Dendritic cell treated with granulocyte-macrophage colony-stimulating factor and Interleukin-4, amounts not matched to agents 40 ng/mL and 50 ng/mL, for 4 days (primary cell): Measurements from ENCODE around the gene BPIFA1.

Experiments used
- H3K27ac Mint-ChIP-seq: one replicate; pipeline ENCODE4 v1.8.0; 2022; ENCODE audit warnings: mild to moderate bottlenecking, mixed read lengths
- H3K27me3 Mint-ChIP-seq: one replicate; pipeline ENCODE4 v1.8.0; 2022; ENCODE audit warnings: mild to moderate bottlenecking, mixed read lengths
- H3K36me3 Mint-ChIP-seq: one replicate; pipeline ENCODE4 v1.8.0; 2022; ENCODE audit warnings: low read depth, mixed read lengths
- H3K4me1 Mint-ChIP-seq: one replicate; pipeline ENCODE4 v1.8.0; 2022; ENCODE audit warnings: low read depth, mixed read lengths
- H3K4me3 Mint-ChIP-seq: one replicate; pipeline ENCODE4 v1.8.0; 2022; ENCODE audit warnings: mild to moderate bottlenecking, moderate library complexity, mixed read lengths
- H3K9me3 Mint-ChIP-seq: one replicate; pipeline ENCODE4 v1.8.0; 2022; ENCODE audit warnings: mixed read lengths
- intact Hi-C: fragments of 100-400 bp; cut with micrococcal nuclease; formaldehyde crosslinking; loops from one replicate; pipeline ENCODE4 v1.15.0; 2022

BPIFA1 gene

DNA sequence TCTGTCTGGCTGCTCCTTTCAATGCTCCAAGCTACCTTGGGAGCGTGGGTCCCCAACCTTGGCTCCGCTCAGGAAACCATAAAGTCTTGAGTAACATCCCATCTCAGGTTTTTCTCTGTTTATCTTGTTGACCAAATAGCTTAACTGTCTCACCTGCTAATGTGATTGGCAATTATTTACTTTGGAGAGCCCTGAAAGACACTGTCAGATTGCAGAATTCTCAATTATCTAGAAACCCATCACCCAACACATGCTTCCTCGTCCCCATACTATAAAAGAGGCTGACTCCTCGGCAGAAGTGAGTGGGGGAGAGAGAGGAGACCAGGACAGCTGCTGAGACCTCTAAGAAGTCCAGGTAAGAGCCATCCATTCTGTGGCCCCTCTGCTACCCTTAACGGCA, at the start of gene BPIFA1:
TSS of gene BPIFA1 (plus strand) at position 301 of the 400 bp plus-strand sequence. CDS start 1,716 bp downstream, outside the sequence.
- no peaks in the 10 kb centered on the region for H3K4me1 Mint-ChIP-seq
- intact Hi-C loops = no loop called here

GRCh38 chr20:33187491-33187890, 48.3 kb upstream of the BPIFA1 start:
- Mint-ChIP-seq H3K9me3 (peaks cover 10% of the 10 kb centered on the region), H3K4me3 (no peak overlapping the region), H3K27ac (no peak overlapping the region), H3K27me3 (peaks cover 4% of the 10 kb centered on the region), H3K36me3 (no peaks in the 10 kb centered on the region), H3K4me1 (no peaks in the 10 kb centered on the region)
- intact Hi-C loops = no loop called here

More for the DNA sequence above, at the start of gene BPIFA1:
- no peaks in the 10 kb centered on the region for H3K36me3 Mint-ChIP-seq
- H3K4me3 Mint-ChIP-seq = no peak within 1 kb of the TSS
- H3K27me3 Mint-ChIP-seq = peaks cover 19% of the 10 kb centered on the region
- no peak within 1 kb of the TSS for H3K27ac Mint-ChIP-seq
- H3K9me3 Mint-ChIP-seq = no peaks in the 10 kb centered on the region

DNA sequence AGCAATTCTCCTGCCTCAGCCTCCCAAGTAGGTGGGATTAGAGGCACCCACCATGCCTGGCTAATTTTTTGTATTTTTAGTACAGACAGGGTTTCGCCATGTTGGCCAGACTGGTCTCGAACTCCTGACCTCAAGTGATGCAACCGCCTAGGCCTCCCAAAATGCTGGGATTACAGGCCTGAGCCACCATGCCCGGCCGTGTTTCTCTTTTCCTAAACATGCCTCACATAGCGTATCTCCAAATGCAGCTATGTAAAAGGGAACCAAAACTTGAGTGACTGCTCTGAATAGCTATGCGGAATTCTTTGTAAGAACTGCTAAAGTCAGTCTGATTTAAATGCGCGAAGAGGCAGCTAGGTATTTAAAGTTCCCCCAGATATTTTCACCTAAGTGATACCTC, 47.4 kb upstream of the BPIFA1 start:
- H3K27ac Mint-ChIP-seq = no peak overlapping the region
- no peaks in the 10 kb centered on the region for H3K4me1 Mint-ChIP-seq
- H3K36me3 Mint-ChIP-seq = no peaks in the 10 kb centered on the region
- H3K4me3 Mint-ChIP-seq = no peak overlapping the region
- H3K9me3 Mint-ChIP-seq = peaks cover 3% of the 10 kb centered on the region
- H3K27me3 Mint-ChIP-seq = peaks cover 4% of the 10 kb centered on the region
- intact Hi-C loops = no loop called here

GRCh38 chr20:33191484-33191883, 44.3 kb upstream of the BPIFA1 start:
- Mint-ChIP-seq H3K9me3 (no peaks in the 10 kb centered on the region), H3K36me3 (no peaks in the 10 kb centered on the region), H3K4me1 (no peaks in the 10 kb centered on the region), H3K27ac (no peak overlapping the region), H3K4me3 (no peak overlapping the region), H3K27me3 (peaks cover 4% of the 10 kb centered on the region)
- intact Hi-C loops = no loop called here

DNA sequence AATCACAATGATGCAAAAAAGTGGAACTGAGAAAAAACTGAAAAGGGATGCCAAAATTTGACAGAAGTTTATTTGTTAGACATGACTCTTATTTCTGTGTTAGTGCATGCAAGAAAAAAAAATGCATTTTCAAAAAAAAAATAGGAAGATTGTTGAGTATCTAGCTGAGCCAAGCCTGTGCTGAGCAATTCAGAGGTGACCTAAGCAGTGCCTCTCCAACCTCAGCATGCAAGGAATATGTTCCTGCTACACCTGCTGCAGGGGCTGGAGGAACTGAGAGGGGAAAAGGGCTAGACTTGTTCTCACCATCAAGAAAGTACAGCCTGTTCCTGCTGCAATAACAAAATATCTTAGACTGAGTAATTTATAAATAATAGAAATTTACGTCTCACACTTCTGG, 43.8 kb upstream of the BPIFA1 start:
- Mint-ChIP-seq H3K4me1 (no peaks in the 10 kb centered on the region), H3K27me3 (peaks cover 4% of the 10 kb centered on the region), H3K36me3 (no peaks in the 10 kb centered on the region), H3K27ac (no peak overlapping the region), H3K4me3 (no peak overlapping the region), H3K9me3 (no peaks in the 10 kb centered on the region)
- intact Hi-C loops = no loop called here

DNA sequence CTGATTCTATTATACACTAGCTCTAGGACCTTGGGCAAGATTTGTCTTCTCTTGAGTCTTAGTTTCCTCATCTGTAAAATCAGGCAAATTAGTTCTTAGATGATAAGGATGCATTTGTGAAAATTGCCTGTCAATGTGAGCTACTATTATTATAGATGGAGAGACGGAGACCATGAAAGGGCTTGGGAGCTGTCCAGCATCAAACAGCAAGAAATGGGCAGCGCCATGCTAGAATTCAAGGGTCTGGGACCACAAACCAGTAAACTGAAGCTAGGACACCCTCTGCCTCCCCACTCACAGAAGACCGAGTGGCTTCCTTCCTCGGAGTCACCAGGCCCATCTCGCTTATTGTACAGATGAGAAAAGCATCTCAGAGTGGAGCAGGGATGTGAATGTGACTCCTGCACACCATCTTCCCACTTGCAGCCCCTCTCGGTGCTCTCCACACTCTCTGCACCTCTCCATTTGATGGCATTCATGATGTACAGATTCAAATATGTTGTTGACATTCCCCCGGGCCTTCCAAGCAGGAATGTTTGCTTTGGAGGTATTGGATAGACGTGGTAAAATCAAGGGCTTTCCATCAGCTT, 42.8 kb upstream of the BPIFA1 start:
- H3K4me1 Mint-ChIP-seq = no peaks in the 10 kb centered on the region
- intact Hi-C loops = no loop called here

DNA sequence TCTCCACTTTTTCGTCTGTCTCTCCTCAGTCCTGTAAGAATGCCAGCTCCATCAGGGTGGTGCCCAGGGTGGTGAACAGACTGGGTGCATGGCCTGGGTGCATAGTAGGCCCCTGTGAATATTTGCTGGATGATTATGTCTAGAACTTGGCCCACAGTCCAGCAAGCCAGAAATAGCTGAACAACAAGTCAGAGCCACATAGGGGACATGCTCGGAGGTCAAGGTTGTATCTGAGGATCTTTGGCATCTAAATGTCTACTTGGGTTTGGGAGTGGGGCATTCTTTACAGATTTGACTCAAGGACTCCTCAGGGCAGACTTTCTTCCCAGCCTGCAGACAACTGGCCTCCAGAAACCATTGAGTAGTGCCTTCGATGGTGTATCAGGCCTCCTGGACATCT, 36.8 kb upstream of the BPIFA1 start:
- H3K36me3 Mint-ChIP-seq = no peaks in the 10 kb centered on the region
- H3K27ac Mint-ChIP-seq = no peak overlapping the region
- peaks cover 4% of the 10 kb centered on the region for H3K27me3 Mint-ChIP-seq
- no peak overlapping the region for H3K4me3 Mint-ChIP-seq
- H3K4me1 Mint-ChIP-seq = no peaks in the 10 kb centered on the region
- H3K9me3 Mint-ChIP-seq = no peaks in the 10 kb centered on the region
- intact Hi-C loops = no loop called here

More for the DNA sequence above, 42.8 kb upstream of the BPIFA1 start:
- Mint-ChIP-seq H3K36me3 (no peaks in the 10 kb centered on the region), H3K4me3 (no peak overlapping the region), H3K27me3 (peaks cover 4% of the 10 kb centered on the region), H3K9me3 (no peaks in the 10 kb centered on the region), H3K27ac (no peak overlapping the region)

DNA sequence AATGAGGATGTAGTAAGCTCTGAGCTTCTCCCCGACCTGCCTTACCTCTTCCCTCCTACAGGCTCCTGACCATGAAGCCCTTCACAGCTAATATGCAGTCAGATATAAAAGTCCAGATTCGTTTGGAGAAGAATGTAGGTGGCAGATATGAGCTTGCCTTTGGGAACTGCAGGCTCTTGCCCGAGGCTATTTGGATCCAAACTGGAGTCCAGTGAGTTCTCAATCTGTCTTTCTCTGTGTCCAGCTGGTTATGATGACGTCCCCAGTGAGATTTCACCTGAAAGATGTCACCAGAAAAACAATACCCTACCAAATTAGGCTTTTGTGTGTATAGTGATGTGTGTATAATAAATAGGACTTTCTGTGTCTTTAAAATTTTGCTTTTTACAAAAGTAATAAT, 33.3 kb upstream of the BPIFA1 start:
- intact Hi-C loops = no loop called here
- no peaks in the 10 kb centered on the region for H3K9me3 Mint-ChIP-seq
- no peak overlapping the region for H3K27ac Mint-ChIP-seq
- H3K36me3 Mint-ChIP-seq = no peaks in the 10 kb centered on the region
- H3K4me1 Mint-ChIP-seq = no peaks in the 10 kb centered on the region
- H3K4me3 Mint-ChIP-seq = no peak overlapping the region
- peaks cover 4% of the 10 kb centered on the region for H3K27me3 Mint-ChIP-seq

DNA sequence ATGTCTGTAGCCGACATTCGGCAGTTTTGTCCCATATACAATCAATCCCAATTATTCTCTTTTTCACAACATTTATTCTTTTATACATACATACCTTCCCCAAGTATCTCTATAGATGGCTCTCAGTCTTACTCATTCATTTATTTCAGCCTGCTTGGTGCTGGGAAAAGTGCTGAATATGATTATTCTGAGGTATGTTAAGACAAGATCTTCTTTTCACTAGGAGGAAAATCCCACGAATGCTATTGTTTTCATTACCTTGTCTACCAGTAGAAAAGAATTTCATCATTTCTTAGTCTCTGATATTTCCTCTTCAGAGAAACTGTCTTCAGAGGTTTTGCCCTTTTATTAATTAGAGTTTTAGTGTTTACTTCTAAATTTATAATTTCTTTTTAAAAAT, 32.4 kb upstream of the BPIFA1 start:
- no peak overlapping the region for H3K27ac Mint-ChIP-seq
- H3K9me3 Mint-ChIP-seq = no peaks in the 10 kb centered on the region
- H3K4me1 Mint-ChIP-seq = no peaks in the 10 kb centered on the region
- intact Hi-C loops = no loop called here
- no peaks in the 10 kb centered on the region for H3K36me3 Mint-ChIP-seq
- no peak overlapping the region for H3K4me3 Mint-ChIP-seq
- H3K27me3 Mint-ChIP-seq = peaks cover 4% of the 10 kb centered on the region

GRCh38 chr20:33209789-33210188, 26.0 kb upstream of the BPIFA1 start:
- Mint-ChIP-seq H3K27me3 (peaks cover 19% of the 10 kb centered on the region), H3K27ac (no peak overlapping the region), H3K36me3 (no peaks in the 10 kb centered on the region), H3K9me3 (no peaks in the 10 kb centered on the region), H3K4me3 (no peak overlapping the region), H3K4me1 (no peaks in the 10 kb centered on the region)
- intact Hi-C loops = no loop called here

GRCh38 chr20:33210371-33210770, 25.4 kb upstream of the BPIFA1 start:
- H3K27me3 Mint-ChIP-seq = peaks cover 20% of the 10 kb centered on the region
- H3K4me1 Mint-ChIP-seq = no peaks in the 10 kb centered on the region
- H3K36me3 Mint-ChIP-seq = no peaks in the 10 kb centered on the region
- intact Hi-C loops = no loop called here
- H3K9me3 Mint-ChIP-seq = no peaks in the 10 kb centered on the region
- no peak overlapping the region for H3K4me3 Mint-ChIP-seq
- H3K27ac Mint-ChIP-seq = no peak overlapping the region

GRCh38 chr20:33211817-33212424, 23.9 kb upstream of the BPIFA1 start:
- no peaks in the 10 kb centered on the region for H3K9me3 Mint-ChIP-seq
- H3K4me1 Mint-ChIP-seq = no peaks in the 10 kb centered on the region
- no peak overlapping the region for H3K27ac Mint-ChIP-seq
- H3K36me3 Mint-ChIP-seq = no peaks in the 10 kb centered on the region
- intact Hi-C loops = no loop called here
- H3K4me3 Mint-ChIP-seq = no peak overlapping the region
- H3K27me3 Mint-ChIP-seq = peaks cover 23% of the 10 kb centered on the region

- no peaks in the 10 kb centered on the region for H3K4me1 Mint-ChIP-seq
These were observed 18.7 kb upstream of the BPIFA1 start, which contains the start of gene BPIFA3 for GRCh38 chr20:33217052-33217451. Gene BPIFA3, plus strand, starts transcription at chr20:33217352. Its CDS starts 185 bp downstream, at chr20:33217537.

GRCh38 chr20:33224399-33224798, 11.4 kb upstream of the BPIFA1 start:
- Mint-ChIP-seq H3K4me1 (no peaks in the 10 kb centered on the region), H3K9me3 (no peaks in the 10 kb centered on the region), H3K27me3 (peaks cover 12% of the 10 kb centered on the region)

More at GRCh38 chr20:33217052-33217451, 18.7 kb upstream of the BPIFA1 start, which contains the start of gene BPIFA3:
- Mint-ChIP-seq H3K9me3 (no peaks in the 10 kb centered on the region), H3K36me3 (no peaks in the 10 kb centered on the region), H3K27me3 (peaks cover 21% of the 10 kb centered on the region), H3K27ac (no peak within 1 kb of the TSS), H3K4me3 (no peak within 1 kb of the TSS)
- intact Hi-C loops = no loop called here

DNA sequence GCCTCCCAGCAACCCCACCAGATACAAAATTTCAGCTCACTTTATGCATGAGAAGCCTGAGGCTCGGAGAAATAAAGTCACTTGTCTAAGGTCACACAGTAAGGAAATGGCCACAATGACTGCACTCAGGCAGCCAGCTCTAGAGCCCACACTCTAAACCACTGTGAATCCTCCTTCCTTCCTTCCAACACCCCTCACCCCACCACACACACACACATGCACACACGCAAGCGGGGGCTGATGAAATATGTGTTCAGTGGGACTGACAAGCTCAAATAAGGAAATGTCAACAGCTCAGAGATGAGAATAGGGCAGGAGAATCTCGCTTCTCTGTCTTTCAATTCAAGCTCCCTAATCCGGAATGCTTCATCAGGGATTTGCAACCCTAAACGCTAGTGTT, 6.0 kb upstream of the BPIFA1 start:
- Mint-ChIP-seq H3K9me3 (no peaks in the 10 kb centered on the region), H3K4me1 (peaks cover 9% of the 10 kb centered on the region), H3K4me3 (no peak overlapping the region), H3K27ac (no peak overlapping the region), H3K36me3 (no peaks in the 10 kb centered on the region), H3K27me3 (peaks cover 14% of the 10 kb centered on the region)
- intact Hi-C loops = no loop called here

More at GRCh38 chr20:33224399-33224798, 11.4 kb upstream of the BPIFA1 start:
- Mint-ChIP-seq H3K4me3 (no peak overlapping the region), H3K27ac (no peak overlapping the region), H3K36me3 (no peaks in the 10 kb centered on the region)
- intact Hi-C loops = no loop called here
